SJSA1 (cell line): ENCODE results near the gene SLC16A6. TPM values are rescaled to one million over a fixed set of nuclear protein-coding genes. Genes with fewer than 3 reads are reported as not detected.
A peak's percentile ranks its signal among the peaks of the same experiment; 100 is the strongest.

Experiments
- DNase-seq, 2 experiments: peaks; one replicate each; pipeline ENCODE4 v3.0.0-alpha.2; 2015 to 2020; ENCODE audit warnings: low spot score in 2 of 2, low read depth in 1 of 2
- H3K27ac ChIP-seq: fragments of 250-450 bp; sonication (Bioruptor Pico); 2 replicates; pipeline ENCODE4 v1.5.1; 2020; ENCODE audit warnings: mild to moderate bottlenecking, moderate library complexity
- H3K27me3 ChIP-seq: fragments of 250-450 bp; sonication (Bioruptor Pico); replicated peaks from 2 replicates; pipeline ENCODE4 v1.5.1; 2020; ENCODE audit warnings: mild to moderate bottlenecking, moderate library complexity
- H3K36me3 ChIP-seq: fragments of 250-450 bp; sonication (Bioruptor Pico); 2 replicates; pipeline ENCODE4 v1.5.1; 2020; ENCODE audit warnings: mild to moderate bottlenecking
- H3K4me1 ChIP-seq: fragments of 250-450 bp; sonication (Bioruptor Pico); replicated peaks from 2 replicates; pipeline ENCODE4 v1.6.1; 2021; ENCODE audit warnings: mild to moderate bottlenecking
- H3K4me3 ChIP-seq: fragments of 250-450 bp; sonication (Bioruptor Pico); 2 replicates; pipeline ENCODE4 v1.5.1; 2020; ENCODE audit warnings: mild to moderate bottlenecking
- H3K9me3 ChIP-seq: fragments of 250-450 bp; sonication (Bioruptor Pico); replicated peaks from 2 replicates; pipeline ENCODE4 v1.5.1; 2020; ENCODE audit warnings: mild to moderate bottlenecking
- total RNA-seq: library from RNA; depleted of rRNA; stranded (reverse); fragments of >200 nt; shearing (Covaris generic); gene quantifications from 2 replicates; pipeline ENCODE4 v1.2.3, GENCODE V29; 2014

Gene SLC16A6
- total RNA-seq, 1 experiment from 2014 or later: not detected

DNA sequence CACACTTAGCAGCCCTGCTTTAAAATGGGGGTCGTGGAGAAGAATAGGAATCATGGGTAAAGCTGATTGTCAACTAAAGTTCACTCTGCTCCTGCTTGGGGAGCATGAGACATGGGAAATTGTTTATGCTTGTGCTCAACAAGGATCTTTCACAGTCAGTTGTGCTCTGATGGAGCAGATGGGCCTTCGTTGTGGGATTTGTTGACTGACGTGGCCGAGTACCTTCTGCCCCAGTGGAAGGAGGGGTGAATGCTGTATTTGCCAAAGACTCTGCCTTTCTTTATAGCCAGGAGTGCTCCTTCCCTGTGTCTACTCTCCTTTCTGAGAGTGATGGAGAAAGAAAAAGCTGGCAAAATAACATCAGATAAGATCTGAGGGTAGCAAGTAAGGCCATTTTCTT lies 11.7 kb upstream of the SLC16A6 start:
- no peaks in the 10 kb centered on the region for H3K4me1 ChIP-seq
- H3K4me3 ChIP-seq: no peak overlapping the region
- no peaks in the 10 kb centered on the region for H3K36me3 ChIP-seq
- DNase-seq: no peak
- no peak overlapping the region for H3K27ac ChIP-seq
- no peaks in the 10 kb centered on the region for H3K9me3 ChIP-seq
- H3K27me3 ChIP-seq: peaks cover 7% of the 10 kb centered on the region; the same call in 1 of the 2 replicates

DNA sequence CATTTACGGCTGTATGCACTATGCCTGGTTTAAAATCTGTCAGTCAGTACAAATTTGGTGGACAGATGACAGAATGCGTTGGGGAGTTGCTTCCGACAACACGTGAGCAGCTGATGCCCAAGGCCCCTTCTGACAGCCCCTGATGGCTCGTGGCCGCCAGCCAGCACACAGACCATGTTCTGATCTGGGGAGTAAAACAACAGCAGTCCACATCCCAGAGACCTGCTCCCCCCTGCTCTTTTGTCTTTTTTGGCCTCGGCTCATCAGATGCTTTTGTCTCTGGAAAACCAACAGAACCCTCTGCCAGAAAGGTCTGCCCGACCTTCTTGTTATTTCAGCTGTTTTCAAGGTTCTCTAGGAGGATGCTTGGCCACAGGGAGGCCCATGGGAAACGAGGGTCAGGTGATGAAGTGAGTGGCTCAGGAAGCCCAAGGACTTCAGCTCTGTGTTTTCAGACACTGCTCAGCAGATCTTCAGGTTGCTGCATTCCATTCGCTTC lies 11.2 kb upstream of the SLC16A6 start:
- no peak for DNase-seq

DNA sequence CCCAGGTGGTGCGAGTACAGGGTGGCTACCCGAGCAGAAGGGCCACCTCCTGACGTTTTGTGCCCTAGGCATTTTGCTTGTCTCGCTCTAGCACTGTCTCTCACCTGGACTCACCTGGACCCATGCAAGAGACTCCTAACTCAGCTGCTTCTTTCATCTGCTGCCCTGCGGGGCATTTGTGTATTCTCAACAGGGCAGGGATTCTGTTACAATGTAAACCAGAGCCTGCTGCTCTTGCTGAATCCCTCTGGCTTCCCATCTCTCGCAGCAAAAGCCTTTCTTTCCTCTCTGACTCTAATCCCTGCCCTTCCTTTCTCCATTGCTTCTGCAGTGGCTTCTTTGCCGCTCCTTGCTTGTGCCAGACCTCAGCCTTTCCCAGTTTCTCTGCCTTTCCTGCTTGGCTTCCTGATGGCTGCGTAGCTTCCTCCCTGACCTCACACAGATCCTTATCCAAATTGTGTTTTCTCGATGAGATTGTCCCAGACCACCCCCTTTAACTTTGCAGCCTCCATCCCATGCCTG lies 10.6 kb upstream of the SLC16A6 start:
- H3K27ac ChIP-seq: no peak overlapping the region
- H3K9me3 ChIP-seq: no peaks in the 10 kb centered on the region
- no peaks in the 10 kb centered on the region for H3K36me3 ChIP-seq
- DNase-seq: no peak
- no peaks in the 10 kb centered on the region for H3K4me1 ChIP-seq
- H3K4me3 ChIP-seq: no peak overlapping the region
- peaks cover 7% of the 10 kb centered on the region; the same call in 1 of the 2 replicates for H3K27me3 ChIP-seq

More for the DNA sequence above, 11.2 kb upstream of the SLC16A6 start:
- Histone ChIP-seq H3K27ac (no peak overlapping the region), H3K36me3 (no peaks in the 10 kb centered on the region), H3K4me1 (no peaks in the 10 kb centered on the region), H3K27me3 (peaks cover 7% of the 10 kb centered on the region; the same call in 1 of the 2 replicates), H3K4me3 (no peak overlapping the region), H3K9me3 (no peaks in the 10 kb centered on the region)

DNA sequence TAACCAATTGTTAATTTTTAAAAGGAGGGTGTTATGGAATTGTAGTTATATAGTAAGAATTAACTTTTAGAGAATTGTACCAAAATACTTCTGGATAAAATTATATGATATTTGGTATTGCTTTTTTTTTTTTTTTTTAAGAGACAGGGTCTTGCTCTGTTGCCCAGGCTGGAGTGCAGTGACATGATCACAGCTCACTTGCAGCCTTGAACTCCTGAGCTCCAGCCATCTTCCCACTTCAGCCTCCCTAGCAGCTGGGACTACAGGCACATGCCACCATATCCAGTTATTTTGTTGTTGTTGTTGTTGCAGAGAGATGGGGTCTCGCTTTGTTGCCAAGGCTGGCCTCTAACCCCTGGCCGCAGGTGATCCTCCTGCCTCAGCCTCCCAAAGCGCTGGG lies 8.9 kb upstream of the SLC16A6 start:
- no peaks in the 10 kb centered on the region for H3K36me3 ChIP-seq
- no peak for DNase-seq
- no peak overlapping the region for H3K4me3 ChIP-seq
- no peak overlapping the region for H3K27ac ChIP-seq
- H3K9me3 ChIP-seq: no peaks in the 10 kb centered on the region
- no peaks in the 10 kb centered on the region for H3K4me1 ChIP-seq
- peaks cover 7% of the 10 kb centered on the region; the same call in 1 of the 2 replicates for H3K27me3 ChIP-seq

DNA sequence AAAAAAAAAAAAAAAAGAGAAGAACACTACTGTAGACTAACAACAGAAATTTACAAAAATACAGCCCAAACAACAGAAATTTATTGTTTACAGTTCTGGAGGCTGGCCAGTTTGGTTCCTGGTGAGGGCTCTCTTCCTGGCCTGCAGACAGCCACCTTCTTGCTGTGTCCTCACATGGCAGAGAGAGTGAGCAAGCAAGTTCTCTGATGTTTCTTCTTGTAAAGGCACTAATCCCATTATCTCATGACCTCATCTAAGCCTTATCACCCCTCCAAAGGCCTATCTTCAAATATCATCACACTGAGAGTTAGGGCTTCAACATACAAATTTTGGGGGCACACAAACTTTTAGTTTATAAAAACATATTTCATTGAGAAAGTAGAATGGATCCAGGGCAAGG lies 7.7 kb upstream of the SLC16A6 start:
- Histone ChIP-seq H3K27ac (no peak overlapping the region), H3K4me3 (no peak overlapping the region), H3K4me1 (no peaks in the 10 kb centered on the region), H3K9me3 (no peaks in the 10 kb centered on the region), H3K36me3 (no peaks in the 10 kb centered on the region), H3K27me3 (peaks cover 13% of the 10 kb centered on the region)
- no peak for DNase-seq

DNA sequence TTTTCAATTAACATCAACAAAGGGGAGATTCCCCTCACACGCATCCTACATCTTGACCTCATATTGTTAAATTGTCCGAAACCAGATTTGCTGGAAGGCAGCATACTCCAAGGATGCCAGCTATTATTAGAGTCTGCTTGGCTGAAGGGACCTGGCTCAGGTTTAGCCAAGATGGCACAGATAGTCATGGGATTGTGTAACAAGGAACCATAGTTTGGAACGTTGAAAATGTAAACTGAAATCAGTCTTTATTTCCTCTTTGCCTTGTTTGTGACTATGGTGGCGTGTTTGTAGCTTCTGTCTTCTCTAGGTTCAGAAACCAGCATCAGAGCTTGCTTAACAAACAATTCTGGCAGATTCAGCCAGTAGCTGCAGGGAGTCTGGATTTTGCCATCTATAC lies 6.3 kb upstream of the SLC16A6 start:
- H3K4me1 ChIP-seq: peaks cover under 1% of the 10 kb centered on the region
- no peak overlapping the region for H3K27ac ChIP-seq
- no peak for DNase-seq
- H3K36me3 ChIP-seq: no peaks in the 10 kb centered on the region
- no peaks in the 10 kb centered on the region for H3K9me3 ChIP-seq
- H3K4me3 ChIP-seq: no peak overlapping the region
- H3K27me3 ChIP-seq: peaks cover 26% of the 10 kb centered on the region

DNA sequence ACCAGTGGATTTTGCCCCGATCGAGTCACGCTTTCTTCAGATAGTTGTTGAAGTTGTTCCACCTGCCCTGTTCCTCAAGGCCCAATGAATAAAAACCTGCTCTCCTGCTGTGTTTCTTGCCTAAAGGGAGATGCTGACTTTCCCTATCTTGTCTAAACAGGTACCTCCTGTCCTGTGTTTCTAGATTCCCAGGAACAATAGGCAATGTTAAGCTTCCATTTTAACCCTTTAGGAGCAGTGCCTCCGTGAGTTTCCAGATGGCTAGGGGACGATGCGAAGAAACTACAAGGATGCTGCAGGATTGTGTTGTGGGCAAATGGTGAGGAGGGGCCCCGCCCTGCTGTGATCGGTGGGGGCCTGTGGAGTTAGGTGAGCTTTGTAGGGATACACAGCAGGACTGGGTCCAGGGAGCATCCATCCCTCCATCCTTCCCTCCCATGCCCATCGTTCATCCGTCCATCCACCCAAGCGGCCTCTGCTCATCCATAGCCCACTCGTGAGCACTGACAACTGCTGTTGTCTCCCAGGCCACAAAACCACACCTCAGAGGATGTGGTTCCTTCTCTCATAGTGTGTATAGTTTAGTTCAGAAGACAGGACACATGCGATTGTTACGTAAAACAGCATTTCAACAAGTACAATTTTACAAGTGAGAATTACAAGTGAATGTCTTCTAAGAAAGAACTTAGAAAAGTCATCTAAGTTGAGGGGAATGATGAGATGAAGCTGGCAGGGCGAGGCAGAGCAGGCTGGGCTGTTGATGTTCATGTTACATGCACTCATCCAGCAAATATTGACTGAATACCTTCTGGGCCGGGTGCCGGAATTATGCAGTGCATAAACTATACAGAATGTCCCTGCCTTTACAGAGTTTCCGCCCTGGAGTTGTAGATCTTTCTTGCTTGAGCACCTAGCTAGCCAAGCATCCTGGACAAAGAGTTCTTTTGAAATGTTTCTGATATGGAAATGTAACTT lies 5.6 kb upstream of the SLC16A6 start:
- 0 out of 2 replicates have a peak, but pooled peaks cover 3% of the 10 kb centered on the region for H3K9me3 ChIP-seq
- peaks cover 28% of the 10 kb centered on the region for H3K27me3 ChIP-seq
- no peak for DNase-seq
- peaks cover 8% of the 10 kb centered on the region for H3K4me1 ChIP-seq
- no peak overlapping the region for H3K4me3 ChIP-seq
- H3K27ac ChIP-seq: no peak overlapping the region
- no peaks in the 10 kb centered on the region for H3K36me3 ChIP-seq

DNA sequence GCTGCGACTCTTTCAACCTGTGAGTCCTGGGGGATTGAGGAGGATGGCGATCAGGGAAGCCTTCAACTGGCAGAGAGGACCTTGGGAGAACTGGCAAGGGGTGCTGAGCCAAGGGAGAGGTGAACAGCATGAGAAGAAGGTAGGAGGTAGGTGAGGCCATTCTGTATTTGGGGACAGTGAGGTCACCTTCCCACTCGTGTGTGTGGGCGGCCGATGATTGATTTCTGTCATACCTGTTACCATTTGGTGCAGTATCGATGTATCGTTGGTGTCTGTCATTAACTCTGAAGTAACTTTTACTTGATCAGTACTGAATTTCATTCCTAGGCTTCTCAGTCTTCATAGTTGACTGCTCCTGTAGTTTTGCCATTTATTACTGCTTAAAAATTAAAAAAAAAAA lies 4.2 kb upstream of the SLC16A6 start:
- no peak for DNase-seq
- 0 out of 2 replicates have a peak, but pooled peaks cover 4% of the 10 kb centered on the region for H3K9me3 ChIP-seq
- no peaks in the 10 kb centered on the region for H3K36me3 ChIP-seq
- H3K4me3 ChIP-seq: no peak overlapping the region
- H3K4me1 ChIP-seq: peaks cover 20% of the 10 kb centered on the region
- H3K27me3 ChIP-seq: peaks cover 40% of the 10 kb centered on the region
- no peak overlapping the region for H3K27ac ChIP-seq

DNA sequence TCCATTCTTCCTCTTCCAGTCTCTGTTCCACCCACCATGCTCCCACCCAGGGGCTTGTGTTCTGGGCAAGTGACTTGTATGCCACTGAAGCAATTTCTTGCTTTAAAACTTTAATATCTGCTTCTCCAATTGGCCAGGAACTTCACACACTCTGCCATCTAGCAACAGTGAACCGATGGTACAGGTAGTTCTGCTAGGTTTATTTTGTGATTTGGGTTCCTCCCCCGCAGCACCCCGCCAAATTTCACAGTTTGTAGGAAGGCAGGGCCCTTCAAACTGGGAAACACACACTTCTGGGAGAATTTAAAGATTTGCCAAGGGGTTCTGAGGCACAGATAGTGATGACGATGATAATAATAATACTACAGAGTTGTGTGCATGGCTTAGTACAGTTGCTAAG lies 3.7 kb upstream of the SLC16A6 start:
- no peak overlapping the region for H3K4me3 ChIP-seq
- no peak overlapping the region for H3K27ac ChIP-seq
- no peak for DNase-seq
- H3K36me3 ChIP-seq: no peaks in the 10 kb centered on the region
- H3K9me3 ChIP-seq: 0 out of 2 replicates have a peak, but pooled peaks cover 4% of the 10 kb centered on the region
- peaks cover 45% of the 10 kb centered on the region for H3K27me3 ChIP-seq
- peaks cover 20% of the 10 kb centered on the region for H3K4me1 ChIP-seq

DNA sequence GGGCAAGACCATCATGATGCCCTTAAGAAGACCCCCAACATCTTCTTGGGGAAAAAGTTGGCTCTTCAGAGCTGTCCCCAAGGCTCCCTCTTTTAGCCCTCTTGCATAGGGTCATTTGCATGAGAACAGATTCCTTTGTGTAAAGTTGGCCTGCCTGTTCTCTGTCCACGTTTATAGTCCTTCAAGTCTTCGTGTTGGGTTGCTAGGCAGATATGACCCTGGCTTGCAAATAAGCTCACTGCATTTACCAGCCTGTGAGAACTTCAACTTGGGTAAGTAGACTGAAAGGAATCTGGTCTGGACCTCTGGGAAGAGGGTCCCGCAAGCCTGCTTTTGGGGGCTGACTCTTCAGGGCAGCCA lies 3.2 kb upstream of the SLC16A6 start:
- Histone ChIP-seq H3K27ac (no peak overlapping the region), H3K4me1 (peaks cover 20% of the 10 kb centered on the region), H3K27me3 (peaks cover 49% of the 10 kb centered on the region), H3K9me3 (0 out of 2 replicates have a peak, but pooled peaks cover 4% of the 10 kb centered on the region), H3K36me3 (no peaks in the 10 kb centered on the region), H3K4me3 (no peak overlapping the region)
- no peak for DNase-seq

DNA sequence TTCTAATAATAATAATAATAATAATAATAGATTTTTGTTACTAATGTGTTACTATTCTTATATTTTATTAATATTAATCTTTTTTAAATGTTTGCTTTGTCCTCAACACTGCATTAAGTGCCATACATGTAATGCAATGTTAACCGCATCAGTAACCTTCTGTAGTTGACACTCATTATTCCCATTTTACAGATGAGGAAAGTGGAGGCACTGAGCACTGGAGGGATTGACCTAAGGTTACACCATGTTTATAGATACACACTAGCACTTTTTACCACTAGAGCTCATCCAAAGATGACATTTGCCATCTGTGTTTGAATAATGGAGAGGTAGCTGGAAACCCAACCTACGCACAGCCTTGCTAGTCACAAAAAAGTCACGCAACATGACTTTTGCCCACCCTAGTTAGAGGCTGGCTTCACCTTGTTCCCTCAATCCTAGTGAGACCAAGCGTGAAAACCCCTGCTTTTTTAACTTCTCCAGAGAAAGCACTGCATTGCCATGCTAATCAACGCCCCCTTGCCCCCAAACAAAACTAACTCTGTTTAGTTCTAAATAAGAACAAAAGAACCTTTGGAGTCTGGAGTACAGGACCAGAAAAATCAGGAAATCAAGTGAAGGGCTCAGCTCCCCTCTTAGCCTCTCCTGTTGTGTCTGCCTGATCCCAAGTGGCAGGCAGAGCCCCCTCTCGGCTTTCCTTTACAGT lies 2.7 kb upstream of the SLC16A6 start:
- H3K27ac ChIP-seq: no peak overlapping the region
- H3K36me3 ChIP-seq: no peaks in the 10 kb centered on the region
- H3K27me3 ChIP-seq: peaks cover 55% of the 10 kb centered on the region
- no peak for DNase-seq
- H3K4me1 ChIP-seq: peaks cover 20% of the 10 kb centered on the region
- no peak overlapping the region for H3K4me3 ChIP-seq
- H3K9me3 ChIP-seq: 0 out of 2 replicates have a peak, but pooled peaks cover 4% of the 10 kb centered on the region

DNA sequence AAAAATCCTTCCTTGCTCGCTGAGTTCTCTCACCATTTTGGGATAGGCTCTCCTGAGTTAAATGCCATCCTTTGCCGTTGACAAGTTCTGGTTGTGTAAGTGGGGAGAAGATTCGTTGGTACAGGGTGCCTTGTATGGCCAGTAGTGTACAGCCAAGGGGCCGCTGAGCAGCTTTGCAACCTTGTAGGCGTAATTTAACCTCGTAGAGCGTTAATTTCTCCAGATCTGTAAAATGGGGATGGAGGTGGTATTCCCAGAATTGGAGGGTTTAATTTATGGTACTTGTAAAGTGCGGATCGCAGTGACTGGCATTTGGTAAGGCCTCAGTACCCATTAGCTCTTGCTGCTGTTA lies 1.7 kb upstream of the SLC16A6 start:
- no peak overlapping the region for H3K4me3 ChIP-seq
- peaks cover 20% of the 10 kb centered on the region for H3K4me1 ChIP-seq
- no peak overlapping the region for H3K27ac ChIP-seq
- DNase-seq: no peak
- no peaks in the 10 kb centered on the region for H3K36me3 ChIP-seq
- H3K27me3 ChIP-seq: peaks cover 60% of the 10 kb centered on the region
- 0 out of 2 replicates have a peak, but pooled peaks cover 4% of the 10 kb centered on the region for H3K9me3 ChIP-seq

DNA sequence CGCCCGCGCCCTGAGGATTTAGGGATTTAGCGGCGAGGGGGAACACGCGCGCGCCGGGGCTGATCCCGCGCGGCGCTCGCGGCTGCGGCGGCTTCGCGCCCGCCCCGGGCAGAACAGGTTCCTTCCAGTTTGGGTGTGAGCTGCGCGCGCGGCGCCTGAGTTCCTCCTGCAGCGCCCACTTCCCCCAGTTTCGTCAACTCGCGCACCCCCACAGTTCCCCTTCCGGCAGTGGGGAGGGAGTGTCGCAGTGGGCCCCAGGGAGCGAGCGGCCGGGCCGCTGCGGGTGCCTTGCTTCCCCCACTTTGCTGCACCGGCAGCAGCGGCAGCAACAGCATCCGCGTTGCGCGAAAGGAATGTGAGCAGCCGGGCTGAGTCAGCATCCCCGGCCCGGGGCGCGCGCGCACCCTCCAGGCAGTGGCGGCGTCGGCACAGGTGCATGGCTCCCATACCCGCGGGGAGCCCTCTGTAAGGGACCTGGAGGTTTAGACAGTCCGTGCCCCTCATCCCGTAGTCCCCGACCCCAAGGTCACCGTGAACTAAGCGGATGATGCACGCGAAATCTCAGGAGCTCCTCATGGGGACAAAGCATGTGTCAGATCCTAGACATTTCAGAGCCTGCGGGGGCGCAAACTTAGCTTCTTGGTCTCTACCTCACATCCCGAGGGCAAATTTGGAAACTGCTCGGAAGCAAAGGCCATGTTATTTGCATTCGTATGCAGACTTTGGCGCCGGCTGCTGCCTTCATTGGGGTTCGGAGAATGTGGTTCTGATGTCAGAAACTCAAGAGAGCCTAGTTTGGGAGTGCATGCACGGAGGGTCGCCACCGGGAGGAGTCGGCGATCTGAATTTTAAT lies 1.1 kb upstream of the SLC16A6 start:
- Histone ChIP-seq H3K27ac (no peak overlapping the region), H3K4me1 (peaks cover 20% of the 10 kb centered on the region), H3K36me3 (no peaks in the 10 kb centered on the region), H3K4me3 (peak overlapping the region; percentile 36), H3K9me3 (0 out of 2 replicates have a peak, but pooled peaks cover 4% of the 10 kb centered on the region), H3K27me3 (peaks cover 65% of the 10 kb centered on the region)
- peak; percentile 53 to 61 for DNase-seq
